PFSK-1 (cell line): ENCODE measurements around the gene AP4S1.

Source experiments
- POLR2AphosphoS5 ChIP-seq: IDR thresholded peaks from 2 replicates; pipeline ENCODE4 v1.6.1; 2012; ENCODE audit warnings: low read depth, mild to moderate bottlenecking, control low read depth, low read length, moderate library complexity
- REST ChIP-seq, 2 experiments: IDR thresholded peaks; 2 replicates each; pipeline versions ENCODE4 v1.6.1 to v1.8.0; 2011 to 2012; ENCODE audit warnings: low read depth in 2 of 2, low read length in 2 of 2, control low read depth in 1 of 2, inconsistent platforms in 1 of 2, mild to moderate bottlenecking in 1 of 2, moderate library complexity in 1 of 2; ENCODE audit not compliant: insufficient read depth in 1 of 2
- SIN3A ChIP-seq: IDR thresholded peaks from 2 replicates; pipeline ENCODE4 v1.6.1; 2012; ENCODE audit warnings: mild to moderate bottlenecking, low read length, moderate library complexity, borderline replicate concordance; ENCODE audit not compliant: insufficient read depth
- TAF1 ChIP-seq: IDR thresholded peaks from 2 replicates; pipeline ENCODE4 v1.6.1; 2012; ENCODE audit warnings: low read length, control low read depth, borderline replicate concordance; ENCODE audit not compliant: insufficient read depth

DNA sequence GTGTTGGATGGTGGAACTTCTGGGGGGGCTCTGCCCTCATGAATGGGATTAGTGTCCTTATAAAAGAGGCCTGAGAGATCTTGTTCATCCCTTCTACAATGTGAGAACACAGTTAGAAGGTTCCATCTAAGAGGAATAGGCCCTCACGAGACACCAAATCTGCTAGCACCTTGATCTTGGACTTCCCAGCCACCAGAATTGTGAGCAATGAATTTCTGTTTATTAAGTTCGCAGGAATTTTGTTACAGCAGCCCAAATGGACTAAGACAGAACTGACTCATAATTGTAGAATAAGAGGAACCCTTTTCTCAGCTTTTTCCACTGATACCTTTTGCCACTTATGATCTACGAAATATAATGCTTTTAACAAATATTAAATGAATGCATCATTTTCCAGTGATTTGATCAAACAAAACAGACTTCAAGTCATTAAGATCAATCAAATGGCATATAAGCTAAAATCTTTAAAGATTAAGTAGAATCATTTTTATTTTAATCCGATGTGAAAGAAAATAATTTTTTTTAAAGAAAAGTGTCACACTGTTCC is 113.9 kb downstream of the AP4S1 start:
- TF ChIP-seq SIN3A, result no peak
- no peak for TF ChIP-seq TAF1
- no peak for TF ChIP-seq REST (IDR thresholded peaks at IDR 0.05; ENCODE audit: insufficient read depth in 1 of 2, low read depth in 2 of 2, low read length in 2 of 2)
- TF ChIP-seq POLR2AphosphoS5, result no peak
